ENCODE measurements around the gene NEU2. TPM values are rescaled to one million over a fixed set of nuclear protein-coding genes. Genes with fewer than 3 reads are reported as not detected.

NEU2 gene
- total and polyA plus RNA-seq, 2 of the 13 experiments (the other 11 are each of a cell fraction or from before 2014, with no cell fraction given) = not detected

DNA sequence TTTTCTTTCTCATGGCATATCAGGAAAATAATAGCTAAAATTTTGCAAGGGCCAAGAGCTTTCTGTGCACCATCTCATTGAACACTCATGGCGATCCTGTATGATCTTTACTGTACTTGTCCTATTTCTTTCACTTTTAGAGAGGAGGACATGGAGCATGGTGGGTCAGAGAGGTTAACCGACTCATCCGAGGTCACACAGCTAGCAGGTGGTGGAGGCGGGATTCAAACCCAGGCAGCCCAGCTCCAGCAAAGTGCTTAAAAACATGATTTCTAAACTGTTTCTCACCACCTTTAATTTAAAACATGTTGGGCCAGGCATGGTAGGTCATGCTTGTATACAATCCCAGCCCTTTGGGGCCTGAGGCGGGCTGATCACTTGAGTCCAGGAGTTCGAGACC is 25.8 kb upstream of the NEU2 start:
- FAIRE-seq (no peak), ATAC-seq (no peak), DNase-seq (ENCODE audit: low spot score) (no peak)
- BruUV-seq (replicated peaks) = no TSS peak
- ChIA-PET POLR2A (no interaction called here), CTCF (ENCODE audit: low intra/inter-chr PET ratio, low total read pairs) (no interaction called here)
- Histone ChIP-seq H3K9ac (ENCODE audit: insufficient read depth, low read depth, low read length) (no peak overlapping the region), H3K4me2 (ENCODE audit: low read depth, low read length) (no peak overlapping the region), H3K4me1 (ENCODE audit: insufficient read depth, low read length) (peaks cover 20% of the 10 kb centered on the region), H3K9me3 (ENCODE audit: low read length) (no peaks in the 10 kb centered on the region), H3K36me3 (replicated peaks in 1 of 2; ENCODE audit: control insufficient read depth in 1 of 2, insufficient read depth in 2 of 2, low read length in 2 of 2) (peaks cover 0 to 7% of the 10 kb centered on the region in 2 experiments; a peak in 1 of 5 replicates), H3K27me3 (ENCODE audit: control insufficient read depth in 1 of 2, insufficient read depth in 2 of 2, low read length in 2 of 2) (no peaks in the 10 kb centered on the region), H2AFZ (ENCODE audit: low read length) (no peak overlapping the region), H3K27ac (ENCODE audit: extremely low read length, insufficient read depth, low read length) (no peak overlapping the region), H3K79me2 (ENCODE audit: insufficient read depth, low read length) (peaks cover 7% of the 10 kb centered on the region), H4K20me1 (ENCODE audit: insufficient read depth, low read length) (no peaks in the 10 kb centered on the region), H3K4me3 (replicated peaks in 1 of 3; ENCODE audit: insufficient read depth in 1 of 3, low read depth in 2 of 3, low read length in 3 of 3) (no peak overlapping the region)
- intact Hi-C loops (cut with micrococcal nuclease; ENCODE audit: unreplicated experiment) (no loop called here), in situ Hi-C loops (cut with HindIII; ENCODE audit: extremely low pct_ligation_motif_present, low pct_unique_long_range_greater_than_20kb) (no loop called here)
- WGBS (ENCODE audit: low lambda C conversion rate) = 97% methylated on average over 6 of the region's 6 CpGs
- no peak for TF ChIP-seq JUNB (CRISPR knock-in tag; IDR thresholded peaks at IDR 0.05; ENCODE audit: borderline replicate concordance)
- no peak for TF ChIP-seq MIXL1 (CRISPR knock-in tag; IDR thresholded peaks at IDR 0.05)
- TF ChIP-seq ZFP36L1 (CRISPR knock-in tag; IDR thresholded peaks at IDR 0.05) = no peak
- TF ChIP-seq TGIF2 (CRISPR knock-in tag; IDR thresholded peaks at IDR 0.05) = no peak
- no peak for TF ChIP-seq ZNF563 (CRISPR knock-in tag; IDR thresholded peaks at IDR 0.05)
- peak; percentile 92 for TF ChIP-seq ZNF768 (CRISPR knock-in tag; IDR thresholded peaks at IDR 0.05)

DNA sequence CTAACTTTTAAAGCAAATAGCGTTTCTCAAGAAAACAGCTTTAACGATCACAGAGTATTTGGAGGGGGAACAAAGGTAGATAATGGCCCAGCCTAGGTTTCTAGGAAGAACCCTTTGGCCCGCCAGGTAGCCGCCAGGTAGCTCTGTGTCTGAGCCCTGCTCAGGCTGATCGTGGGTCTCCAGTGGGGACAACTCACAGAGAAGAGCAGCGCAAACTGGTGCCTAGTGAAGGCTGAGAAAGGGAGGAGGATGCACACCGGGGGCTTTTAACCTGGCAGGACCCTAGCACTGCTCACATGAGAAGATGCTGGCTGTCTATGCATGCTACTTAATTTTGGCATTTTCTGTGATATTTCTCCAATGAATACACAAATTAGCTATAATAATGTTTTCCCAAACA is 25.2 kb upstream of the NEU2 start:
- CTCF ChIA-PET (ENCODE audit: low intra/inter-chr PET ratio, low total read pairs) = no interaction called here
- WGBS (ENCODE audit: low lambda C conversion rate) = 90% methylated on average over 7 of the region's 7 CpGs

More for the DNA sequence above, 25.2 kb upstream of the NEU2 start:
- H3K27ac ChIP-seq (ENCODE audit: extremely low read length, insufficient read depth, low read length) = no peak overlapping the region
- no peak overlapping the region for H2AFZ ChIP-seq (ENCODE audit: low read length)
- FAIRE-seq (no peak), DNase-seq (ENCODE audit: low spot score) (no peak), ATAC-seq (no peak)
- BruUV-seq (replicated peaks) = no TSS peak
- no peaks in the 10 kb centered on the region for H3K9me3 ChIP-seq (ENCODE audit: low read length)
- POLR2A ChIA-PET = no interaction called here
- in situ Hi-C loops (cut with HindIII; ENCODE audit: extremely low pct_ligation_motif_present, low pct_unique_long_range_greater_than_20kb) (no loop called here), intact Hi-C loops (cut with micrococcal nuclease; ENCODE audit: unreplicated experiment) (no loop called here)
- H3K79me2 ChIP-seq (ENCODE audit: insufficient read depth, low read length) = peaks cover 13% of the 10 kb centered on the region
- H3K4me2 ChIP-seq (ENCODE audit: low read depth, low read length) = no peak overlapping the region
- H3K9ac ChIP-seq (ENCODE audit: insufficient read depth, low read depth, low read length) = no peak overlapping the region
- H3K36me3 ChIP-seq (replicated peaks in 1 of 2; ENCODE audit: control insufficient read depth in 1 of 2, insufficient read depth in 2 of 2, low read length in 2 of 2) = peaks cover 0 to 7% of the 10 kb centered on the region in 2 experiments; a peak in 1 of 5 replicates
- no peaks in the 10 kb centered on the region; a peak in 1 of 5 replicates for H3K27me3 ChIP-seq (ENCODE audit: control insufficient read depth in 1 of 2, insufficient read depth in 2 of 2, low read length in 2 of 2)
- H3K4me1 ChIP-seq (ENCODE audit: insufficient read depth, low read length) = peaks cover 26% of the 10 kb centered on the region
- TF ChIP-seq THAP9 (CRISPR knock-in tag; IDR thresholded peaks at IDR 0.05; ENCODE audit: borderline replicate concordance) = 0 out of 2 replicates have a peak, but pooled peaks have one; percentile 6
- TF ChIP-seq MYC (CRISPR knock-in tag; IDR thresholded peaks at IDR 0.05; ENCODE audit: borderline replicate concordance) = no peak
- H3K4me3 ChIP-seq (replicated peaks in 1 of 3; ENCODE audit: insufficient read depth in 1 of 3, low read depth in 2 of 3, low read length in 3 of 3) = no peak overlapping the region
- H4K20me1 ChIP-seq (ENCODE audit: insufficient read depth, low read length) = no peaks in the 10 kb centered on the region

All from HepG2 (cell line).